ENCODE results near the gene GPR39.

DNA sequence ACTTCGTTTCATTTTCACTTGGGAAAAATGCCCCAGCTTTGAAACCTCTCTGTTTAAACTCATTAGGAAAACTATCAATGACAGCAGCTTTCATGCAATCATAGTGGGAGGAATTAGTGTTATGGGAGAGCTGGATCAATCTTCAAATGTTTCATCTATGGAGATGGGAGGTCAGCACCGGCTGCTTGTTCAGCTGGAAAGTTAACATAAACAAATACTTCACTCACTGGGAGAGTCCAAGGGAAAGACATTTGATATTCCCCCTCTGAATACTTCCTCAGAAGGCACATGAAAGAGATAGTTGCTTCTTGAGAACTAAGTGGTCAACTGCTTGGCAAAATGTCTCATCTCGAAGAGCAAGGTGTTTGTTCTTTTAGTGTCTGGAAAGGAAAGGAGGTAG is 246.1 kb downstream of the GPR39 start:
- TF ChIP-seq CTCF (IDR thresholded peaks at IDR 0.05) (no peak), POLR2A (IDR thresholded peaks at IDR 0.05; ENCODE audit: low read depth) (no peak), EP300 (IDR thresholded peaks at IDR 0.05) (no peak), POLR2AphosphoS5 (IDR thresholded peaks at IDR 0.05) (no peak)

All from esophagus muscularis mucosa (tissue), 4 donors.